Glomerular visceral epithelial cell (primary cell): Measurements from ENCODE around the gene NTM.

Experiments
- DNase-seq: peaks from one replicate; pipeline ENCODE4 v3.0.0-alpha.2; 2016; ENCODE audit errors: extremely low spot score

The NTM gene

DNA sequence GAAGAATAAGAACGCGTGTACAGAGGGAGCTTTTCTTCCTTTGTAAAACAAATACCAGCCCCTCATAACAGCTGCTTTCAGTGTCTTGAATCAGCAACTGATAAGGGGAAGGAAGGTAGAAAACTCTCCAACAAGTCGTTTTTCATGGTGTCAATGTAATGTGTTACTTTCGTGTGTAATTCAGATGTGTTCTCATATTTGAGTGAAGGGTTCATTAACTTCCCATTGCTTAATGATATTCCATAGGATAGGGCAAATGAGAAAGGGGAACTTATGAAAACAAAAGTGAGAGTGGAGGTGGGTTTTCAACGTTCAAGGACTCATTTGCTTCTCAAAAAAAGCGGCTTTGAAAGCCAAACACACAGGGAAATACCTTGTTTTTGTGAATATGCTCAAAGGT lies 452.1 kb downstream of the NTM start:
- DNase-seq, result no peak

DNA sequence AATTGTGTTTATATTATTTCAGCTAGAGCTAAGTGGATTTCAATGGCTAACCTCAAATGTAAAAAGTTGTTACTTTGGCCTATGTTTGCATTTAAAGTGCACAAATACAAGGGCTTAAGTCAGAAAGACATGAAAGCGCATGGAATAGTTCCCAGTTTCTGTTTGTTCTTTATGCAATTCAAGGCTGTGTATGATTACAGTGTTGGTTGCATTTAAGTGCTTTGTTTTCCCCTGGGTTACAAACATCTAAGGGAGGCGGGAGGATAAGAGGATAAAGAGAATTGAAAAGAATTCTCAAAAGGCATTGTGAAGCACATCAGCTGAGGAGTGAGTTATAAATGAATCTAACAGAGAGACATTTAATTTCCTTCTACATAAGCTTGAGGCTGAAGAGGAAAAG lies 453.4 kb downstream of the NTM start:
- DNase-seq, result no peak

DNA sequence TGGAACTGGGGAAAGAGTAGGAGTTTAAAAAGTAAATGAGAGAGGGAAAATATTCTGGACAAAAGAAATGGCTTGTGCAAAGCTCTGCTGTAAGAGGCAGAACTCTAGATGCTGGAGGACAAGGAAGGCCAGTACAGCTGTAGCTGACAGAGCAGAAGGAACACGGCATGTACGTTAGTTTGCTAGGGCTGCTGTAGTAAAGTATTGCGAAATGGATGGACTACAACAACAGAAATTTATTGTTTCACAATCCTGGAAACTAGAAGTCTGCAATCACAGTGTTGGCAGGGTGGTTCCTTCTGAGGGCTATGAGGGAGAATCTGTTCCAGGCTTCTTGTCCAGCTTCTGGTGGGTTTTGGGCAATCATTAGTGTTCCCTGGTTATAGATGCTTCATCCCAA lies 454.4 kb downstream of the NTM start:
- DNase-seq, result no peak

DNA sequence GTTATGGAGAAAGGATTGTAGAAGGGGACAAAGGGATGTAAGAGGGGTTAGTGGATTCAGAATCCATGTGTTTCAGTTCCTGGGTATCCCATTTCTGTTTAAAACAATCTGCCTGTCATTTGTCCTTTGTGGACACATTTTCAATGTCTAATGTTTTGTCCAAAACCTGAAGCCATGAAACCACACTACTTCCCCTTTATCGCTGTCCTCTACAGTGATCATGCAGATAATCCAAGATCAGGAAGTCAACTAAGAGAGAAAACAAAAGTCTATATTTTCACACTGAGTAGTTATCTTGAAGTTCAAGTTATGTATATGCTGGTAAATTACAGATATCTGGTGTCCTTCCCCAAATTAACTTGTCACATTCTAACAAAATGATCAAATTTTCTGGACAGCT lies 457.0 kb downstream of the NTM start:
- no peak for DNase-seq

DNA sequence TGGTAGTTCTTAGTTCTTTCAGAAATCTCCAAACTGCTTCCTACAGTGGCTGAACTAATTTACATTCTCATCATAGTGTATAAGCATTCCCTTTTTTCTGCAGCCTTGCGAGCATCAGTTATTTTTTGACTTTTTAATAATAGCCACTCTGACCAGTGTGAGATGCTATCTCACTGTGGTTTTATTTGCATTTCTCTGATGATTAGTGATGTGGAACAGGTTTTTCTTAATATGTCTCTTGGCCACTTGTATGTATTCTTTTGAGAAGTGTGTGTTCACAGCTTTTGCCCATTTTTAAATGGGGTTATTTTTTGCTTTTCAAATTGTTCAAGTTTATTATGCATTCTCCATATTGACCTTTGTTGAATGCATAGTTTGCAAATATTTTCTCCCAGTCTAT lies 459.3 kb downstream of the NTM start:
- no peak for DNase-seq

DNA sequence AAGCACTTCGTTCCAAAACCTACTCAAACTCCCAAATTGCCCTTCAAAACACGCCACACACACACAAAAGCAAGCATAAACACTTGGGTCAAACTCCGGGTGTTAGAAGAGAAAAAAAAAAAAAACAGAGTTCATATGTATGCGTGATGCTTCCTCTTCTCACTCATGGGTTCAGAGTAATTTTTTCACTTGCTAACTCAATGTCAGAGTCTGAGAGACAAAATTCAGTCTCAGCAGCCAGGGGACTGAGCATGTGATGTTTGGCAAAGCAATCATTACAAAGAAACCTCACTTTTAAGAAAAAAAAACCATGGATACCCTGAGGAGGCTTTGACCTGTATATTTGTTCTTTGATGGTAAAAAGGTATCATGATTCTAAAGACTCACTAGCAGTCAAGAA lies 461.7 kb downstream of the NTM start:
- no peak for DNase-seq

DNA sequence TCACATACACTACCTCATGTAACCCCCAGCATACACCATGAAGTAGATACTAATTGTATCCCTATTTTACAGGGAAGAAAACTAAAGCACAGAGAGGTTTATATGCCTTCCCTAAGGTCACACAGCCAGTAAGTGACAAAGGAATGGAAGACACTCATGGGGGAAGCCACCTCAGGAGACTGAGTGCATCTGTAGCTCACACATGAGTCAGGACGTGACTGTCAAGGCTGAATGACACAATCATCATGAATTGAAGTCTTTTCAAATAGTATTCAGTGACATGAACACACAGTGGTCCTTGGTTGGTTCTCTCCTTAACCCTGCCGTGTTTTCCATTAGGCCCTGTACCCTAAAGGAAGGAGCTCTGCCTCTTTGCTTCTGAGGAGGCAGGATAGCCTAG lies 463.0 kb downstream of the NTM start:
- no peak for DNase-seq

DNA sequence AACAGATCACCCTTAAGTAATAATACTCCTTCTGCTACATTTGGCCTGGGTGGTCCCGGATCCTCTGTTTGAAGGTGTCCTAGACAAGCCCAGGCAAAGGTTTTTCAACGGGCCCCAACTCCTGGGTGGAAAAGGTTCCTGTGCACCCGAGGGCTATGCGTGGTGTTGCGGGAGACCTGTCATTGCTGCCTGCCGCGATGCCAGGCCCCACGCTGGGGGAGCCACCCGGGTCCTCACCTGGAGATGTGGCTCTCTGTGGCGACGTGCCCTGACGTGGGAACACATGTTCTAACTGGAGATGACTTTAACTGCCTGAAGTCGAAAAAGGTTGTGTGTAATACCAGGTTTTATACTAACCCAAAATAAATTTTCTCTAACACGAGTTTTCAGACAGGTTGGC lies 467.1 kb downstream of the NTM start:
- no peak for DNase-seq

DNA sequence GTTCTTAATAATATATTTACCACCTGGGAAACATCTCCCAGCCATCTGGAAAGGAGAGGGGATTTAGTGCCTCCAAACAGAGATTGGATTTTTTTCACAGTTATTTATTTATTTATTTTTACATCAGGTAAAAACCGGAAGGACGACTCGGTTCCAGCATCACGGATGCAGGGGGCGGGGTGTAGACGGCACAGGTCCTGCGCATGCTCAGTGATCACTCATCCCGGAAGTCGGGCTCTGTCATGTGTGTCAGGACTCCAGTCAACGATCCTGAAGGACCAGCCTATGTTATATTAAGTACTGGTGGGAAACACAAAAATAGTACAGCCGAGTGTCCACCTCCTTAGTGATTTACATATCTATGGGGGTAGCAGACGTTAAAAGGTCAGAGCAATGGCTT lies 467.6 kb downstream of the NTM start:
- DNase-seq, result no peak

DNA sequence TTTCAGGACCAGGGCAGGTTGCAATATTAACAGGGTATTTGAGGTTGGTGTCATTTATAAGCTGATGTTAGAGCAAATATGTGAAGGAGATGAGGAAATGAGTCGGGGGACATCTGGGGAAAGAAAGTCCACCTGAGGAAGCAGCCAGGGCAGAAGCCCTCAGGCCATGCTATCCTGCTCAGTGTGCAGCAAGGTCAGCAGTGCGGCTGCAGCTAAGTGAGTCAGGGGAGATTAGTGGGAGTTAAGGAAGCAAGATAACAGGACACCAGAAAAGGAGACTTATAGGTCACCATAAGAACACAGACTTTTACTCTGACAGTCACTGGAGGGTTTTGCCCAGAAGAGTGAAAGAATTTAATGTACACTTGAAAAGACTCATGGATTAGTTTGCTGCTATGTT lies 468.9 kb downstream of the NTM start:
- DNase-seq, result no peak

DNA sequence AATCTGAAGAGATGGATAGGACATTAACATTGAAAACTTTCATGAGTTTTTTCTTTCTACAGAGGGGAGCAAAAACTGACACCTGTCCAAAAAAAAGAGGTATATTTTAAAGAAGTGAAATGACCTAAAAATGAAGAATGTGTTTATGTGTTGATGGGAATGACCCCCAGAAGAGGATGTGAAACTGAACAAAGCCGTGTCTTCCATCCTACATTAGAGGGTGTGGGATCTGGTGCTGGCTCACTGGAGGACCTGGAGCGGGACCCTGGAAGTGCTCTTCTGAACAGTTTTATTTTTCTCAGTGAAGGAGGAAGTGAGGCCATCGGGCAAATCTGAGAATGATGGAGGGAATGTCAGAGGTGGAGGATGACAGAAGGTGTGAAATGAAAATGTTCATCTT lies 470.1 kb downstream of the NTM start:
- DNase-seq, result no peak

DNA sequence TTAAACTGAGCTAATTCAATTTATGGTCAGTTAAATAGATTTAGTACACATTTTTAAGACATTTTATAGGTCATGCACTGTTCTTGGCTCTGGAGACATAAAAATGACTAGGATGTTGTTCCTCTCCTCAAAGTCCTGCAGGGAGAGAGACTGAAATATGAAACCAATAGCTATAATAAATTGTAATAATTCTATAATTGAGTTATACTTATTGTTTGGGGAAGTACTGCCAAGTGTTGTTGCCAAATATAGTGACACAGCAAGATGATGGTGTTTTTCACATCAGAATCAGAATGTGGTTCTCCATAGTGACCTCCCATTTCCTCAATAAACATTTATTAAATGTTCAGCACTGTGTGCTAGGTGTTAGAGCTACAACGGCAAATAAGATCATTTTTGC lies 470.6 kb downstream of the NTM start:
- DNase-seq, result no peak

DNA sequence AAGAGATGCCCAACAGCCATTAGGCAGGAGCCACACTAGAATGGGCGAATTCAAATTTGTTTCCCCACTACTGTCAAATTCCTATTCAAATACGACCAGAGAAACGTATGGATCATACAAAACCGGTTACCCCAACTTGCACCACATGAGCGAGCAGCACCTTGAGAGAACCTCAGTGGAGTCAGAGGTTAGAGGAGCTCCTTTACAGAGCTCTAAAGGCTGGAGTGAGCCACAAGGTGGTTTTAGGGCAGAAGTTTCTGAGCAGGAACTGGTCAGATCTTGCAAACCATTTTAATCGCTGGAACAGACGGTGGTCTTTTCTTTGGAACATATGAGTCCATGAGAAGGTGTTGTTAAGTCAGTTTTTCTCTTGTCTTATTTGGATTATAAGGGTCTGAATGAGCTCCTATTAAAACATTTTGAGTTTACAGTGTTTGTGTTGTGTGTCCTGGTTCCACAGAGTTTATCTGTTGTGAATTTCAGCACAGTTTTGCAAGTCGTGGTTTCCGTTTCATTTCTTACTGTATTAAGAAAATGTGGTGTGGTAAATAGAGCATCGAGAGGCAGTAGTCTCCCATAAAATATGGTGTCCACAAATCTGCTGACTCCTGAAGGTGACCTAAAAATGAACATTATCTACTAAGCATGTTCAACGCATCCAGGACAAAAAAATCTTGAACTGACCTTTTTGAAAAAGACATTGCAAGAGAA lies 471.7 kb downstream of the NTM start:
- no peak for DNase-seq

DNA sequence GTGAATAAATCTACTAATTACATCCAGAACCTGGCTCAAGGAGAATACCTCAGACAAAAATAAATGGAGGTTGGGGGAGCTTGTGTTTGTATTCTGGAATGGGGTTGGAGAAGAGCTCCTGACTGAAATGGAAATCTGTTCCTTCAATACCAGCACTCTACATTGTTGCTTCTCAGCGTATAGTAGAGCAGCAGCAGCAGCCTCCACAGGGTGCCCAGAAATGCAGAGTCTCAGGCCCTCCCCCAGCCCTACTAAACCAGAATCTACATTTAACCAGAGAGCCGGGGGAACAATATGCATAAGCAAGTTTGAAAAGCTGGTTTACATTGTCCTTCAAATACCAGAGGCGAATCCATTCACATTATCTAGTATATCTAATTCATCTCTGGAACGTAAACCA lies 474.8 kb downstream of the NTM start:
- DNase-seq, result no peak

DNA sequence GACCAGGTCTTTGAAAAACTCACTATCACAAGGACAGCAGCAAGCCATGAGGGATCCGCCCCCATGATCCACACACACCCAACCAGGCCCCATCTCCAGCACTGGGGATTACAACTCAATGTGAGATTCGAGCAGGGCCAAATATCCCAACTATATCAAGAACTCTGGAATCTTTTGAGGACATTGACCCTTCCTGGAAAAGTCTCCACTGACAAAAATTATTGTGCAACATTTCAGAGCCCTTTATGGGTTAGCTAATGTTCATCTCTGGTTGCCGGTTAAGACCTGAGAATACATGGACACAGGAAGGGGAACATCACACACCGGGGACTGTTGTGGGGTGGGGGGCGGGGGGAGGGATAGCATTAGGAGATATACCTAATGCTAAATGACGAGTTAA lies 479.1 kb downstream of the NTM start:
- DNase-seq, result no peak

DNA sequence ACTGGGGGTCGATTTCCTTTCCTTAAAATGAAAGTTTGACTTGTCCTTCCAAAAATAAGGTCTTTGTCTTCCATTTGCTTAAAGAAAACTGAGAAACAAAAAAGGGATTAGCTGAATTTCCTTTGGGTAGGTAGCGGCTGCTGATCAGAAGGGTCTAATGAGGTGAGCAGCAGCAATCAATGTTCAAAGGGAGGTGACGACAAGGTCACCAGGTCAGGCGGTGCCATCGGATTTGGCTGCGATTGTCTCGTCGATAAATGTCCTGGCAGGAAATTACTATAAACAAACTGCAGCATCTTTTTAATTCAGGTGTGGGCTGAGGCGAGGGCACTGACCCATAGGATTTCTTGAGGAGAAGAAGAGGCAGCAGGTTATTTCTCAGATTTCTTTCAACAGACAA lies 480.1 kb downstream of the NTM start:
- DNase-seq, result no peak

DNA sequence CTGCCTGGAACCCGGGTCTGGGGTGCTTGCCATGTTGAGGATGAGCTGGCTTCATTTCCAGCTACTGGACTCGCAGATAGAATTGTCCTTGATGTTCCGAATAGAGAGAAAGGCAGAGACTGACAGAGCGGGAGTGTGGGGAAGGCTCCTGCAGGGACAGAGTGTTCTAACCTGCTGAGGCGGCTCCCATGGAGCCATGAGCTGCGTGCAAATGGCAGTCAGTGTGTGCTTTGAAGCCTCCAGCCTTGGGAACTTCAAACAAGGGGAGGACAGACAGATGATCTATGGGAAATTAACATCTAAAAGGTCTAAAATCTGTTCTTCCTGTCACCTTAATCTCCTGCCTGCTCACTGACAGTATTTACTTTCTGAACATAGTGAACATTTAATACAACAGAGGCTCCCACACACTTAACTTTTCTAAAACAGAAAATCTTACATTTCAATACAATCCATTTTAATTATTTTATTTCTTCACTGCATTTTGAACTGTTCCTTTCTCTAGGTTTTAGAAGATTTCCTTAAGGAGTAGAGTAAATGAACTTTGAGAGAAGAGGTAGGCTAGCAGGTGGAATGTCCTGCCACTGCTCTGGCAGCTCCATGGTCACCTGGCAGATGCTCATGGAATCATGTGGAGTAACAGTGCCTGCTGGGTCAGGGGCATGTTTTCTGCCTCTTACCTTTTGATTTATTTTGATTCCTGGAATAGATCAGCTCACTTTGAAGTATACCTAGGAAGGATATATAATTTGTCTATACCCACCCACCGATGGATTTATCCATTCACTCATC lies 481.7 kb downstream of the NTM start:
- DNase-seq, result no peak

DNA sequence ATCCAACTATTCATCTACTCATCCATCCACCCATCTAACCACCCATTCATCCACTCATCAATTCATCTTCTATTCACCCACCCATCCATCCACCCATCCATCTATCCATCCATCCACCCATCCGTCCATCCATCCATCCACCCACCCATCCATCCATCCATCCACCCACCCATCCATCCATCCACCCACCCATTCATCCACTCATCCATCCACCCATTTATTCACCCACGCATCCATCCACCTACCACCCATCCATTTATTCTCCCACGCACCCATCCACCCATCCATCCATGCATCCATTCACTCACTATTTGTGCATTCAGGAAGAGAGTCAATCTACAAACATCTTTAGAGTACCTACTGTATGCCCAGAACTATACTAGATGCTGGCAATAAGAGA lies 482.3 kb downstream of the NTM start:
- no peak for DNase-seq

DNA sequence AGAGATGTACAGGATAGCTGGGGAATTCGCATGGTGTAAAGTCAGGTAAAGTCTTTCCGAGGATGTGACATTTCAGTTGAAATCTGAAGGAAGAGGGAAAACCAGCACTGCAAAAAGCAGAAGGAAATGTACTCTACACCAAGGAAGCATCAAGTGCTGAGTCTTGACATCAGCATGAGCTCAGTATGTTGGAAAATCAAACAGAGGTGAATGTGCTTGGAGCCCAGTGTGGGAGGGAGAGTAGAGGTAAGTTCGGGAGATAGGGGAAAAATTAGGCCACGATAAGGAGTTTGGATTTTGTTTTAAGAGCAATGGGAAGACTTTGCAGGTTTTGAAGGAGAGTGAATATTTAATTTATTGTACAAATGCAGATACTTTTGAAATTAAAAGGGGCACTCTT lies 484.0 kb downstream of the NTM start:
- DNase-seq, result no peak

DNA sequence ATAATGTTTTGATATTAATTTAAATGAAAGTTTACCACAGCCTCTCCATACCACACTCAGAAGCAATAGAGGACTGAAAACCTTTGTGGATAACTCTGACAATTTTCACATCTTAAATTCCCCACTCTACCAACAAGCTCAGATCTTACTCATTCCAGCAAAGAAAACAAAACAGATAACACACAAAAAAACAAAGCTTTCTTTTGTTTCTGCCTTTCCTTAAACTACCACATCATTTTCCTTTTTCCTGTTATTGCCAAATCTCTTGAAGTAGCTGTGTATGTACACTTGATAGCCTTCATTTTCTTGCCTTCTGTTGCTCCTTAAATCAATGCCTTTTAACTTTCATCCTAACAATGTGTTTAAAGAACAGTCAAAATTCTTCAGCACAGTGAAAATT lies 484.9 kb downstream of the NTM start:
- no peak for DNase-seq

DNA sequence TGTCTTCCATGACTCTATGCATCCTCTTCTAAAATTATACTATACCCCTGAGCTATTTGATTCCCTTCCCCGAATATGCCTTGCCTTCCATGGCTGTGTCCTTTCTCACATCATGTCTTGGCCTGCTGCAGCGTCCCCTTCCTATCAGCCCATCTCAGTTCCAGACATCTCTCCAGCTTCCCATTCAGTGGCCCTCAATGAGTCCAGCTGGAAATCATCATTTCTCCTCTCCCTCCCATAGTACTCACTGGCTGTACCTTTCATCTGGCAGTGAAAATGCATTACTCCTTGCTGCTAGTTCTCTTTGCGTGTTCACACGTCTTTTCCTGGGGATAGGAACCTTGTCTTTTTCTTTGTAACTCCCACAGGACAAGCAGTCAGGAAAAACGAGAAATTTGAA lies 486.8 kb downstream of the NTM start:
- no peak for DNase-seq

DNA sequence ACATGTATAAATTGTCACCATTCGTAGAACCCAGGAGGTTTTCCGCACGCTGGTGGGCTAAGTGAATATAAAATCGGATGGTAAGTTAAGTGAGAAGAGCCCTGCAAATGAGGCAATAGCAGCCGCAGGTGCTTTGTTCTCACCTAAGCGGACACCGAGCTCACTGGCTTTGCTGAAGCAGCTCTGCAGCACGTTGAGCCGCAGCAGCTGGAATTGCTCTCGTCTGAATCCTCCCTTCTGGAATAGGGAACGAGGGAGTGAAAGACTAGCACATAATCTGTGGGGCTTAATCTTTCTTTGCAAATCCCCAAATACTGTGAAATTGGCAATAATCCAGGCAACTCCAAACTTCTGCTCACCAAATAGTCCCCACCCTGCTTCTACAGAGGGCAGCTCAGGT lies 488.1 kb downstream of the NTM start:
- DNase-seq, result no peak

DNA sequence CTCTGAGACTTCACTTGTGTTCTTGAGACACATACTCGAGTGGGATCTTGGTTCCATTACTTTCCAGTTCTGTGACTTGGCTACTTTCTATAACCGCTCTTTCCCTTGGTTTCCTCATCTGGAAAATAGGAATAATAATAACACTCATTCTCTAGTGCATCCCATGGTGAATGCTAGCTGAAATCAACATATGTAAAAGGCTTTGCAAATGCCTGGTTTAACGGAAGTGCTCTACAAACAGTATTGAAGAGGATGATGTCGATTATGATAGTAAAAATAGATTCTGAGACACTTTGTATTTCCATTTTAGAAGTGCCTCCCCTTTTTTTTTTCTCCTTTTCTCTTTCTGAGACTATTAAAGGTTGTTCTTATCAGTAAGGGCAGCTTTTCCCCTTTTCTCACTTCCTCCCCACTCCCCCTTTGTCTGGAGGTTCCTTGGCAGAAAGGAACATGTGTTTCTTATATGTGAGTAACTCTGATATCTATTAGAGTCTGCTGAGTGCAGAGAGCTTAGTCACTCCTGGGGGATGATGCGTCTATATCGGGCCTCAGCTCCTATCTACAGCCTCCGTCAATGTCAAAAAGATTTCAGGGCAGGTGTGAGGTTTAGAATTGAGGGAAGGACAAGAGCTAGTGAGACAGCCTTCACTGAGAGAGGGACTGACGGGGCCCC lies 489.3 kb downstream of the NTM start:
- DNase-seq, result no peak
